CD4-positive, alpha-beta memory T cell (primary cell): Measurements from ENCODE around the gene GLRX5. TPM values are rescaled to one million over a fixed set of nuclear protein-coding genes. Genes with fewer than 3 reads are reported as not detected.

Experiments
- CTCF ChIA-PET: fragments of 350-600 bp; sonication (Branson Sonifier 250); formaldehyde crosslinking; loops from one replicate; lab custom pipeline; 2021; ENCODE audit warnings: inconsistent platforms; ENCODE audit not compliant: partially characterized antibody; lab: Charles Lee
- POLR2A ChIA-PET: fragments of 350-600 bp; sonication (Branson Sonifier 250); formaldehyde crosslinking; loops from one replicate; lab custom pipeline; 2021; ENCODE audit not compliant: partially characterized antibody; lab: Charles Lee
- DNase-seq, 5 donors: peaks; one replicate each; pipeline versions ENCODE4 v3.0.0 to v3.0.0-alpha.2; 2020 to 2022; ENCODE audit warnings: mixed read lengths in 1 of 5
- H3K27ac ChIP-seq: one replicate; pipeline ENCODE4 v1.7.0; 2013; ENCODE audit warnings: low read depth, low read length
- H3K27me3 ChIP-seq: 2 replicates; pipeline ENCODE4 v1.7.0; 2013; ENCODE audit warnings: mild to moderate bottlenecking, low read length, moderate library complexity; ENCODE audit not compliant: insufficient read depth
- H3K36me3 ChIP-seq: 2 replicates; pipeline ENCODE4 v1.7.0; 2013; ENCODE audit warnings: mild to moderate bottlenecking, low read length, moderate library complexity; ENCODE audit not compliant: insufficient read depth
- H3K4me1 ChIP-seq: 2 replicates; pipeline ENCODE4 v1.7.0; 2013; ENCODE audit warnings: mild to moderate bottlenecking, low read length, moderate library complexity; ENCODE audit not compliant: insufficient read depth
- H3K4me3 ChIP-seq, 2 donors: one replicate each; pipeline ENCODE4 v1.7.0; 2013; ENCODE audit warnings: low read length in 2 of 2, mild to moderate bottlenecking in 1 of 2
- H3K9me3 ChIP-seq, 2 donors: one replicate each; pipeline ENCODE4 v1.7.0; 2013; ENCODE audit warnings: low read length in 2 of 2, control low read depth in 1 of 2; ENCODE audit not compliant: control insufficient read depth in 1 of 2
- H3K27ac Mint-ChIP-seq, 7 donors: one replicate each; pipeline ENCODE4 v1.8.0; 2020 to 2021; ENCODE audit warnings: mixed read lengths in 7 of 7, mild to moderate bottlenecking in 6 of 7, inconsistent platforms in 3 of 7, moderate library complexity in 3 of 7
- H3K27me3 Mint-ChIP-seq, 2 donors: one replicate each; pipeline ENCODE4 v1.8.0; 2020 to 2021; ENCODE audit warnings: mixed read lengths in 2 of 2
- H3K36me3 Mint-ChIP-seq, 2 donors: one replicate each; pipeline ENCODE4 v1.8.0; 2020 to 2021; ENCODE audit warnings: mixed read lengths in 2 of 2, inconsistent platforms in 1 of 2, mild to moderate bottlenecking in 1 of 2
- H3K4me1 Mint-ChIP-seq, 4 donors: one replicate each; pipeline ENCODE4 v1.8.0; 2020 to 2021; ENCODE audit warnings: mixed read lengths in 4 of 4, mild to moderate bottlenecking in 1 of 4
- H3K4me3 Mint-ChIP-seq, 8 donors: one replicate each; pipeline ENCODE4 v1.8.0; 2020 to 2021; ENCODE audit warnings: mixed read lengths in 8 of 8, mild to moderate bottlenecking in 7 of 8, moderate library complexity in 6 of 8, inconsistent platforms in 3 of 8
- H3K9me3 Mint-ChIP-seq, 8 donors: one replicate each; pipeline ENCODE4 v1.8.0; 2020 to 2021; ENCODE audit warnings: mixed read lengths in 8 of 8, mild to moderate bottlenecking in 5 of 8, inconsistent platforms in 3 of 8, moderate library complexity in 1 of 8
- intact Hi-C: fragments of 100-400 bp; cut with micrococcal nuclease; formaldehyde crosslinking; loops from one replicate; pipeline ENCODE4 v1.15.1; 2023
- polyA plus RNA-seq, 2 donors: library from polyadenylated mRNA; unstranded; fragments of 300-500 nt; fragmentation: Illumina TruSeq; gene quantifications; one replicate each; pipeline ENCODE4 v1.2.3, GENCODE V29; 2021
- total RNA-seq, 2 experiments: library from RNA; stranded (reverse); gene quantifications; one replicate each; pipeline ENCODE4 v1.2.3, GENCODE V29; 2021

The GLRX5 gene
- total and polyA plus RNA-seq, 4 experiments from 2014 or later, result 17.6 to 74.7 (median 39.5) TPM

- H3K27ac Mint-ChIP-seq, result peak overlapping the region in 1 of 7 donors; percentile 33
- H3K4me1 Mint-ChIP-seq, result peaks cover 0 to 7% (median 0%) of the 10 kb centered on the region in 4 donors
- Histone ChIP-seq H3K27me3 (no peaks in the 10 kb centered on the region), H3K27ac (no peak overlapping the region), H3K4me1 (peaks cover 5% of the 10 kb centered on the region), H3K4me3 (no peak overlapping the region), H3K36me3 (no peaks in the 10 kb centered on the region), H3K9me3 (no peaks in the 10 kb centered on the region)
- POLR2A ChIA-PET, result no interaction called here
- DNase-seq, result no peak
- no peaks in the 10 kb centered on the region for H3K9me3 Mint-ChIP-seq
- intact Hi-C loops, result no loop called here
- H3K4me3 Mint-ChIP-seq, result no peak overlapping the region
- H3K27me3 Mint-ChIP-seq, result no peaks in the 10 kb centered on the region
- CTCF ChIA-PET, result interaction anchor here (2.0 to 3.0 kb wide), 2 partner anchors 8 to 109 kb away, joined by 4 to 11 read pairs; no protein-coding TSS in a partner anchor
- H3K36me3 Mint-ChIP-seq, result peaks cover 1 to 16% of the 10 kb centered on the region in 2 donors
These were observed 16.6 kb downstream of the GLRX5 start for GRCh38 chr14:95551435-95551834.

- Histone ChIP-seq H3K27me3 (no peaks in the 10 kb centered on the region), H3K27ac (no peak overlapping the region), H3K4me3 (no peak overlapping the region), H3K4me1 (no peaks in the 10 kb centered on the region), H3K36me3 (no peaks in the 10 kb centered on the region), H3K9me3 (no peaks in the 10 kb centered on the region)
- Mint-ChIP-seq H3K4me3 (no peak overlapping the region), H3K36me3 (peaks cover 1 to 12% of the 10 kb centered on the region in 2 donors), H3K9me3 (peaks cover 0 to under 1% (median 0%) of the 10 kb centered on the region in 8 donors), H3K27me3 (no peaks in the 10 kb centered on the region), H3K27ac (no peak overlapping the region), H3K4me1 (peaks cover 0 to 3% (median 0%) of the 10 kb centered on the region in 4 donors)
- intact Hi-C loops, result no loop called here
- ChIA-PET POLR2A (no interaction called here), CTCF (interaction anchor here (2.0 kb wide), 1 partner anchor 111 kb away, joined by 4 read pairs; no protein-coding TSS in a partner anchor)
- DNase-seq, result no peak
These were observed 18.3 kb downstream of the GLRX5 start for GRCh38 chr14:95553141-95553540.

- peaks cover 0 to 2% (median 0%) of the 10 kb centered on the region in 8 donors for H3K9me3 Mint-ChIP-seq
- no peaks in the 10 kb centered on the region for H3K27me3 Mint-ChIP-seq
- intact Hi-C loops, result no loop called here
- DNase-seq, result no peak
- no peak overlapping the region for H3K4me3 Mint-ChIP-seq
- no peaks in the 10 kb centered on the region for H3K27me3 ChIP-seq
- ChIA-PET CTCF (no interaction called here), POLR2A (no interaction called here)
- no peak overlapping the region for H3K27ac ChIP-seq
- H3K36me3 Mint-ChIP-seq, result peaks cover 0 to 7% of the 10 kb centered on the region in 2 donors
- H3K4me3 ChIP-seq, result no peak overlapping the region
- H3K4me1 ChIP-seq, result no peaks in the 10 kb centered on the region
- H3K9me3 ChIP-seq, result no peaks in the 10 kb centered on the region
- no peaks in the 10 kb centered on the region for H3K36me3 ChIP-seq
- peaks cover 0 to 3% (median 0%) of the 10 kb centered on the region in 4 donors for H3K4me1 Mint-ChIP-seq
- H3K27ac Mint-ChIP-seq, result no peak overlapping the region
These were observed 20.2 kb downstream of the GLRX5 start for GRCh38 chr14:95555053-95555452.

- ChIA-PET POLR2A (no interaction called here), CTCF (interaction anchor here (1.6 kb wide), 1 partner anchor 9 kb away, joined by 6 read pairs; no protein-coding TSS in a partner anchor)
- Mint-ChIP-seq H3K27ac (no peak overlapping the region), H3K36me3 (no peaks in the 10 kb centered on the region), H3K9me3 (peaks cover 0 to 2% (median 0%) of the 10 kb centered on the region in 8 donors), H3K4me3 (no peak overlapping the region), H3K4me1 (peaks cover 3 to 5% (median 4%) of the 10 kb centered on the region in 4 donors), H3K27me3 (peaks cover 2 to 5% of the 10 kb centered on the region in 2 donors)
- H3K27ac ChIP-seq, result no peak overlapping the region
- no peak overlapping the region for H3K4me3 ChIP-seq
- no peaks in the 10 kb centered on the region for H3K36me3 ChIP-seq
- H3K27me3 ChIP-seq, result no peaks in the 10 kb centered on the region
- H3K4me1 ChIP-seq, result no peaks in the 10 kb centered on the region
- DNase-seq, result no peak
- no peaks in the 10 kb centered on the region for H3K9me3 ChIP-seq
- intact Hi-C loops, result no loop called here
These were observed 22.4 kb downstream of the GLRX5 start for GRCh38 chr14:95557291-95557690.

GRCh38 chr14:95557832-95558231, 23.0 kb downstream of the GLRX5 start:
- Mint-ChIP-seq H3K9me3 (peaks cover 0 to 2% (median 0%) of the 10 kb centered on the region in 8 donors), H3K4me3 (no peak overlapping the region), H3K4me1 (peaks cover 3 to 5% (median 4%) of the 10 kb centered on the region in 4 donors), H3K27ac (no peak overlapping the region), H3K27me3 (peaks cover 2 to 5% of the 10 kb centered on the region in 2 donors), H3K36me3 (no peaks in the 10 kb centered on the region)
- H3K36me3 ChIP-seq, result no peaks in the 10 kb centered on the region
- H3K27ac ChIP-seq, result no peak overlapping the region
- no peaks in the 10 kb centered on the region for H3K27me3 ChIP-seq
- H3K4me3 ChIP-seq, result no peak overlapping the region
- no peaks in the 10 kb centered on the region for H3K9me3 ChIP-seq
- DNase-seq, result no peak
- CTCF ChIA-PET, result interaction anchor here (1.6 to 2.2 kb wide), 2 partner anchors 8 to 131 kb away, joined by 6 to 7 read pairs; no protein-coding TSS in a partner anchor
- intact Hi-C loops, result no loop called here
- H3K4me1 ChIP-seq, result no peaks in the 10 kb centered on the region
- POLR2A ChIA-PET, result no interaction called here

GRCh38 chr14:95559203-95559602, 24.4 kb downstream of the GLRX5 start:
- peak overlapping the region in 1 of 7 donors; percentile 58 for H3K27ac Mint-ChIP-seq
- H3K4me1 Mint-ChIP-seq, result peaks cover 3 to 5% (median 4%) of the 10 kb centered on the region in 4 donors
- no peaks in the 10 kb centered on the region for H3K9me3 ChIP-seq
- H3K4me3 ChIP-seq, result no peak overlapping the region
- no peaks in the 10 kb centered on the region for H3K36me3 ChIP-seq
- H3K27ac ChIP-seq, result no peak overlapping the region
- no peak overlapping the region for H3K4me3 Mint-ChIP-seq
- DNase-seq, result no peak
- no peaks in the 10 kb centered on the region for H3K36me3 Mint-ChIP-seq
- H3K4me1 ChIP-seq, result no peaks in the 10 kb centered on the region
- ChIA-PET POLR2A (no interaction called here), CTCF (interaction anchor here (0.7 to 2.4 kb wide), 17 partner anchors 8 to 439 kb away, joined by 3 to 26 read pairs (median 4); no protein-coding TSS in a partner anchor)
- H3K27me3 Mint-ChIP-seq, result peaks cover 2 to 5% of the 10 kb centered on the region in 2 donors
- peaks cover 0 to 2% (median 0%) of the 10 kb centered on the region in 8 donors for H3K9me3 Mint-ChIP-seq
- no peaks in the 10 kb centered on the region for H3K27me3 ChIP-seq
- intact Hi-C loops, result no loop called here

GRCh38 chr14:95561001-95561412, 26.2 kb downstream of the GLRX5 start:
- Mint-ChIP-seq H3K4me1 (peaks cover 3 to 5% (median 4%) of the 10 kb centered on the region in 4 donors), H3K27ac (no peak overlapping the region), H3K4me3 (no peak overlapping the region), H3K27me3 (peaks cover 2 to 5% of the 10 kb centered on the region in 2 donors), H3K9me3 (peaks cover 0 to 2% (median 0%) of the 10 kb centered on the region in 8 donors), H3K36me3 (no peaks in the 10 kb centered on the region)
- H3K27me3 ChIP-seq, result no peaks in the 10 kb centered on the region
- H3K9me3 ChIP-seq, result no peaks in the 10 kb centered on the region
- DNase-seq, result peak; percentile 69 to 79 (median 78)
- no peak overlapping the region for H3K4me3 ChIP-seq
- CTCF ChIA-PET, result interaction anchor here (0.7 to 2.4 kb wide), 11 partner anchors 15 to 713 kb away, joined by 3 to 26 read pairs (median 7); partner anchors contain the start of gene TCL1B
- no peaks in the 10 kb centered on the region for H3K36me3 ChIP-seq
- H3K27ac ChIP-seq, result no peak overlapping the region
- intact Hi-C loops, result loop anchor here (1.0 to 10.0 kb wide), 3 partner anchors 122 to 864 kb away; no protein-coding TSS in a partner anchor
- no peaks in the 10 kb centered on the region for H3K4me1 ChIP-seq
- POLR2A ChIA-PET, result no interaction called here
